HCT116 (cell line): ENCODE data around the gene CRHR2. TPM values are rescaled to one million over a fixed set of nuclear protein-coding genes. Genes with fewer than 3 reads are reported as not detected.

Experiments
- ATAC-seq: fragments of 200-7000 bp; cut with Tn5 transposase; 2 replicates; pipeline ENCODE4 v1.9.1; 2020; ENCODE audit warnings: mild to moderate bottlenecking, moderate library complexity
- BruUV-seq: library from RNA; stranded (reverse); fragments of 400-500 nt; replicated peaks from 2 replicates; lab custom pipeline; 2021; lab: Mats Ljungman, UMichigan
- CTCF ChIA-PET: fragments of 300-600 bp; sonication (Branson Sonifier 250); formaldehyde crosslinking; loops from one replicate; lab custom pipeline; 2021; ENCODE audit warnings: antibody characterized with exemption; lab: Charles Lee
- POLR2A ChIA-PET: fragments of 300-600, 350-600 bp; sonication (Branson Sonifier 250); formaldehyde crosslinking; loops from one replicate; lab custom pipeline; 2021; ENCODE audit warnings: antibody characterized with exemption; lab: Charles Lee
- RAD21 ChIA-PET, 2 experiments: fragments of 300-600 bp; sonication (Branson Sonifier 250); formaldehyde crosslinking; loops; one replicate each; lab custom pipeline; 2023; ENCODE audit warnings: low total read pairs in 2 of 2; ENCODE audit not compliant: uncharacterized antibody in 2 of 2, unreplicated experiment in 2 of 2, low non-redundant PET in 1 of 2; lab: Charles Lee
- DNase-seq: peaks from one replicate; pipeline ENCODE4 v3.0.0-alpha.2; 2010; ENCODE audit warnings: low read depth, low spot score
- H2AFZ ChIP-seq: fragments of 200-600 bp; shearing (Covaris generic), sonication (generic); 2 replicates; pipeline ENCODE4 v1.6.1; 2017; ENCODE audit warnings: low read depth, mixed run types, mixed read lengths, antibody characterized with exemption, low read length; ENCODE audit not compliant: poor library complexity, severe bottlenecking
- H3K27ac ChIP-seq: 2 replicates; pipeline ENCODE4 v1.5.1; 2012; ENCODE audit warnings: low read depth, low read length
- H3K27me3 ChIP-seq: fragments of 200-600 bp; sonication (generic); 2 replicates; pipeline ENCODE4 v1.6.1; 2016; ENCODE audit warnings: mixed run types, low read length, mixed read lengths; ENCODE audit not compliant: insufficient read depth
- H3K36me3 ChIP-seq, 2 experiments: fragments of 200-500 bp in 1 of 2; fragments of 200-600 bp in 1 of 2; sonication (Bioruptor generic) in 1 of 2; sonication (generic) in 1 of 2; 2 replicates each; pipeline versions ENCODE4 v1.5.1 to v1.6.1; 2014 to 2016; ENCODE audit warnings: low read length in 2 of 2, inconsistent platforms in 1 of 2, mixed read lengths in 1 of 2, mixed run types in 1 of 2; ENCODE audit not compliant: insufficient read depth in 2 of 2, control insufficient read depth in 1 of 2
- H3K4me1 ChIP-seq, 2 experiments: fragments of 200-600 bp in 1 of 2; sonication (generic) in 1 of 2; 2 replicates each; pipeline versions ENCODE4 v1.5.1 to v1.6.1; 2012 to 2017; ENCODE audit warnings: low read length in 2 of 2, inconsistent platforms in 1 of 2, mild to moderate bottlenecking in 1 of 2, mixed read lengths in 1 of 2, mixed run types in 1 of 2, moderate library complexity in 1 of 2; ENCODE audit not compliant: insufficient read depth in 2 of 2, control insufficient read depth in 1 of 2
- H3K4me2 ChIP-seq: fragments of 200-600 bp; sonication (generic); 2 replicates; pipeline ENCODE4 v1.6.1; 2017; ENCODE audit warnings: mixed run types, low read length, mixed read lengths
- H3K4me3 ChIP-seq, 2 experiments: fragments of 200-600 bp in 1 of 2; sonication (generic) in 1 of 2; replicated peaks in 1 of 2; 2 replicates each; pipeline ENCODE4 v1.5.1; 2011 to 2016; ENCODE audit warnings: low read length in 2 of 2, control low read depth in 1 of 2, low read depth in 1 of 2, mild to moderate bottlenecking in 1 of 2, mixed read lengths in 1 of 2, mixed run types in 1 of 2
- H3K79me2 ChIP-seq: fragments of 200-600 bp; sonication (generic); 2 replicates; pipeline ENCODE4 v1.6.1; 2017; ENCODE audit warnings: mild to moderate bottlenecking, mixed run types, low read length, moderate library complexity, mixed read lengths; ENCODE audit not compliant: insufficient read depth
- H3K9ac ChIP-seq: fragments of 200-600 bp; sonication (generic); 2 replicates; pipeline ENCODE4 v1.6.1; 2016; ENCODE audit warnings: low read length, mixed read lengths
- H3K9me2 ChIP-seq: fragments of 200-600 bp; sonication (generic), shearing (Covaris generic); 2 replicates; pipeline ENCODE4 v1.6.1; 2017; ENCODE audit warnings: mixed run types, mild to moderate bottlenecking, moderate library complexity; ENCODE audit not compliant: insufficient read depth
- H3K9me3 ChIP-seq, 2 experiments: fragments of 200-500 bp in 1 of 2; fragments of 200-600 bp in 1 of 2; sonication (Bioruptor generic) in 1 of 2; sonication (generic) in 1 of 2; 2 replicates each; pipeline ENCODE4 v1.6.1; 2014 to 2017; ENCODE audit warnings: low read length in 2 of 2, mixed read lengths in 2 of 2, inconsistent platforms in 1 of 2, low read depth in 1 of 2, mild to moderate bottlenecking in 1 of 2, mixed run types in 1 of 2, moderate library complexity in 1 of 2; ENCODE audit not compliant: control insufficient read depth in 1 of 2, insufficient read depth in 1 of 2
- H4K20me1 ChIP-seq: fragments of 200-600 bp; sonication (generic), shearing (Covaris generic); 2 replicates; pipeline ENCODE4 v1.6.1; 2017; ENCODE audit warnings: mixed run types, mild to moderate bottlenecking, moderate library complexity; ENCODE audit not compliant: insufficient read depth
- ATF3 ChIP-seq: IDR thresholded peaks from 2 replicates; pipeline ENCODE4 v1.6.1; 2012
- CEBPB ChIP-seq: IDR thresholded peaks from 2 replicates; pipeline ENCODE4 v1.6.1; 2012; ENCODE audit warnings: low read depth
- CTCF ChIP-seq, 3 experiments: fragments of 200-600 bp in 1 of 3; sonication (generic) in 1 of 3; IDR thresholded peaks in 2 of 3; conservative IDR thresholded peaks in 1 of 3; 2 replicates each; pipeline ENCODE4 v1.5.1; 2012 to 2017; ENCODE audit warnings: low read depth in 2 of 3, low read length in 2 of 3, antibody characterized with exemption in 1 of 3, borderline replicate concordance in 1 of 3, control low read depth in 1 of 3, mild to moderate bottlenecking in 1 of 3, mixed read lengths in 1 of 3, mixed run types in 1 of 3, moderate library complexity in 1 of 3; ENCODE audit not compliant: insufficient read depth in 1 of 3
- EGR1 ChIP-seq: IDR thresholded peaks from 2 replicates; pipeline ENCODE4 v1.6.1; 2012; ENCODE audit warnings: low read depth
- ELF1 ChIP-seq: IDR thresholded peaks from 2 replicates; pipeline ENCODE4 v1.6.1; 2012; ENCODE audit warnings: low read depth, borderline replicate concordance
- EZH2 ChIP-seq: fragments of 200-600 bp; sonication (generic); IDR thresholded peaks from 2 replicates; pipeline ENCODE4 v1.6.1; 2017; ENCODE audit warnings: antibody characterized with exemption, mixed run types
- FOSL1 ChIP-seq: IDR thresholded peaks from 2 replicates; pipeline ENCODE4 v1.6.1; 2012; ENCODE audit warnings: low read depth
- MAX ChIP-seq: IDR thresholded peaks from 2 replicates; pipeline ENCODE4 v1.6.1; 2012
- POLR2A ChIP-seq: IDR thresholded peaks from 2 replicates; pipeline ENCODE4 v1.7.0; 2011; ENCODE audit warnings: borderline replicate concordance; ENCODE audit not compliant: insufficient read depth, insufficient read length; ENCODE audit errors: extremely low read depth
- POLR2AphosphoS5 ChIP-seq: IDR thresholded peaks from 2 replicates; pipeline ENCODE4 v1.6.1; 2011; ENCODE audit warnings: mild to moderate bottlenecking, low read depth, low read length, moderate library complexity
- RAD21 ChIP-seq: IDR thresholded peaks from 2 replicates; pipeline ENCODE4 v1.6.1; 2012; ENCODE audit warnings: low read depth, mild to moderate bottlenecking
- SIN3A ChIP-seq: IDR thresholded peaks from 2 replicates; pipeline ENCODE4 v1.6.1; 2012; ENCODE audit warnings: low read depth
- SP1 ChIP-seq: IDR thresholded peaks from 2 replicates; pipeline ENCODE4 v1.6.1; 2012; ENCODE audit warnings: low read depth
- SRF ChIP-seq: IDR thresholded peaks from 2 replicates; pipeline ENCODE4 v1.6.1; 2012; ENCODE audit warnings: low read depth
- TCF7L2 ChIP-seq: IDR thresholded peaks from 2 replicates; pipeline ENCODE4 v1.7.0; 2011; ENCODE audit warnings: borderline replicate concordance, inconsistent platforms; ENCODE audit not compliant: insufficient read depth, insufficient read length; ENCODE audit errors: extremely low read depth
- ZBTB33 ChIP-seq: IDR thresholded peaks from 2 replicates; pipeline ENCODE4 v1.6.1; 2011; ENCODE audit warnings: mild to moderate bottlenecking, low read length, moderate library complexity; ENCODE audit not compliant: insufficient replicate concordance; ENCODE audit errors: extremely low read depth
- ZNF274 ChIP-seq: fragments of 200-500 bp; sonication (Bioruptor generic); IDR thresholded peaks from 2 replicates; pipeline ENCODE4 v1.6.1; 2014; ENCODE audit warnings: mild to moderate bottlenecking, low read depth, low read length, inconsistent platforms
- intact Hi-C: fragments of 100-400 bp; cut with micrococcal nuclease; formaldehyde crosslinking; loops from 2 replicates; pipeline ENCODE4 v1.10.0; 2022
- total RNA-seq: library from RNA; stranded (reverse); gene quantifications from one replicate; pipeline ENCODE4 v1.2.1, GENCODE V29; 2021; ENCODE audit not compliant: unreplicated experiment

The CRHR2 gene
- total RNA-seq, 1 experiment from 2014 or later: not detected

- ATAC-seq (no peak), DNase-seq (no peak)
- Histone ChIP-seq H3K27ac (no peak overlapping the region), H3K79me2 (no peaks in the 10 kb centered on the region), H3K9me3 (no peaks in the 10 kb centered on the region), H3K27me3 (no peaks in the 10 kb centered on the region), H4K20me1 (no peaks in the 10 kb centered on the region), H3K4me2 (no peak overlapping the region), H3K4me1 (no peaks in the 10 kb centered on the region), H3K9me2 (no peaks in the 10 kb centered on the region), H3K4me3 (no peak overlapping the region)
- intact Hi-C loops: no loop called here
- CTCF ChIA-PET: no interaction called here
- BruUV-seq: no TSS peak
- POLR2A ChIA-PET: no interaction called here
- RAD21 ChIA-PET: no interaction called here
- TF ChIP-seq POLR2AphosphoS5: no peak
- no peak for TF ChIP-seq CTCF (IDR thresholded peaks at IDR 0.05 in 2 of 3, conservative IDR thresholded peaks at IDR 0.05 in 1 of 3; ENCODE audit: borderline replicate concordance in 1 of 3, insufficient read depth in 1 of 3, low read depth in 2 of 3, low read length in 2 of 3)
- TF ChIP-seq SRF: no peak
- no peak for TF ChIP-seq ATF3
- no peak for TF ChIP-seq CEBPB
- no peak for TF ChIP-seq ELF1
- TF ChIP-seq RAD21: no peak
- TF ChIP-seq ZBTB33: no peak
- no peak for TF ChIP-seq EZH2
- no peak for TF ChIP-seq FOSL1
- no peak for TF ChIP-seq TCF7L2
- TF ChIP-seq MAX: no peak
- no peak for TF ChIP-seq SP1
- no peak for TF ChIP-seq ZNF274
- TF ChIP-seq EGR1: no peak
- TF ChIP-seq POLR2A: no peak
- no peak for TF ChIP-seq SIN3A
- TF ChIP-seq, all 23 proteins: peak for 0
- no peak overlapping the region for H3K9ac ChIP-seq
- no peak overlapping the region for H2AFZ ChIP-seq
- H3K36me3 ChIP-seq: no peaks in the 10 kb centered on the region
Measured at GRCh38 chr7:30657131-30657530, 25.1 kb downstream of the CRHR2 start.
